K562 (cell line): ENCODE data around the gene COX18. TPM values are rescaled to one million over a fixed set of nuclear protein-coding genes. Genes with fewer than 3 reads are reported as not detected.

Experiments
- ATAC-seq: fragments of 200-7000 bp; cut with Tn5 transposase; 3 replicates; pipeline ENCODE4 v1.9.1; 2020; ENCODE audit warnings: moderate library complexity
- BruUV-seq: library from RNA; stranded (reverse); fragments of 400-500 nt; replicated peaks from 2 replicates; lab custom pipeline; 2021; lab: Mats Ljungman, UMichigan
- CTCF ChIA-PET: fragments of 300-600 bp; formaldehyde crosslinking; extraction: SDS; loops from one replicate; lab custom pipeline; 2021; ENCODE audit warnings: low intra/inter-chr PET ratio; lab: Yijun Ruan, JAX
- POLR2A ChIA-PET: fragments of 300-600, 350-650 bp; sonication (Branson Sonifier 250); formaldehyde crosslinking; extraction: SDS; loops from one replicate; lab custom pipeline; 2021; ENCODE audit warnings: antibody characterized with exemption, inconsistent platforms; lab: Yijun Ruan, JAX
- DNase-seq, 4 experiments: peaks; one replicate each; pipeline versions ENCODE4 v3.0.0 to v3.0.0-alpha.2; 2011 to 2018; ENCODE audit warnings: low spot score in 3 of 4, mixed read lengths in 3 of 4; ENCODE audit errors: extremely low read depth in 1 of 4
- FAIRE-seq: peaks from 2 replicates; lab custom pipeline; 2011; peaks lifted over from hg19 to GRCh38; lab: Jason Lieb, UNC
- H2AFZ ChIP-seq: 2 replicates; pipeline ENCODE4 v1.6.0; 2011; ENCODE audit warnings: low read depth, low read length, control low read depth, inconsistent platforms
- H3K27ac ChIP-seq: fragments of 200-600 bp; 3 replicates; pipeline ENCODE4 v1.8.0; 2011; ENCODE audit warnings: low read depth, mild to moderate bottlenecking, control low read depth, inconsistent platforms, low read length, moderate library complexity, mixed read lengths; ENCODE audit errors: extremely low read depth
- H3K27me3 ChIP-seq, 2 experiments: fragments of 300-600 bp in 1 of 2; 2 replicates in 1 of 2; 3 replicates in 1 of 2; pipeline versions ENCODE4 v1.6.0 to v1.8.0; 2011; ENCODE audit warnings: inconsistent platforms in 2 of 2, low read length in 2 of 2, mild to moderate bottlenecking in 1 of 2, mixed read lengths in 1 of 2, moderate library complexity in 1 of 2; ENCODE audit not compliant: control insufficient read depth in 2 of 2, insufficient read depth in 2 of 2
- H3K36me3 ChIP-seq: fragments of 300-600 bp; 3 replicates; pipeline ENCODE4 v1.8.0; 2011; ENCODE audit warnings: mild to moderate bottlenecking, low read length, inconsistent platforms; ENCODE audit not compliant: control insufficient read depth, insufficient read depth
- H3K4me1 ChIP-seq, 2 experiments: fragments of 200-600 bp in 1 of 2; replicated peaks in 1 of 2; 2 replicates in 1 of 2; 3 replicates in 1 of 2; pipeline versions ENCODE4 v1.5.1 to v1.8.0; 2011; ENCODE audit warnings: inconsistent platforms in 2 of 2, low read length in 2 of 2, mild to moderate bottlenecking in 1 of 2, mixed read lengths in 1 of 2, moderate library complexity in 1 of 2; ENCODE audit not compliant: control insufficient read depth in 2 of 2, insufficient read depth in 2 of 2
- H3K4me2 ChIP-seq: 2 replicates; pipeline ENCODE4 v1.6.1; 2011; ENCODE audit warnings: low read length, control low read depth, inconsistent platforms, mixed read lengths; ENCODE audit not compliant: insufficient read depth
- H3K4me3 ChIP-seq: fragments of 200-600 bp; sonication (generic), shearing (Covaris generic); 2 replicates; pipeline ENCODE4 v1.5.1; 2016; ENCODE audit warnings: control low read depth, inconsistent platforms
- H3K79me2 ChIP-seq: fragments of 200-600 bp; 3 replicates; pipeline ENCODE4 v1.8.0; 2011; ENCODE audit warnings: low read length, inconsistent platforms; ENCODE audit not compliant: control insufficient read depth, insufficient read depth
- H3K9ac ChIP-seq, 2 experiments: 2 replicates each; pipeline versions ENCODE4 v1.6.0 to v1.6.1; 2011; ENCODE audit warnings: low read depth in 2 of 2, low read length in 2 of 2, control low read depth in 1 of 2, inconsistent platforms in 1 of 2, mild to moderate bottlenecking in 1 of 2, mixed read lengths in 1 of 2; ENCODE audit not compliant: insufficient read depth in 1 of 2
- H3K9me1 ChIP-seq: one replicate; pipeline ENCODE4 v1.6.0; 2011; ENCODE audit warnings: inconsistent platforms, mild to moderate bottlenecking, low read length, moderate library complexity; ENCODE audit not compliant: control insufficient read depth, insufficient read depth
- H3K9me3 ChIP-seq: replicated peaks from 2 replicates; pipeline ENCODE4 v1.5.1; 2011; ENCODE audit warnings: low read depth, low read length, inconsistent platforms; ENCODE audit not compliant: control insufficient read depth, insufficient read depth
- H4K20me1 ChIP-seq: replicated peaks from 2 replicates; pipeline ENCODE4 v1.6.1; 2011; ENCODE audit warnings: low read length, inconsistent platforms, mixed read lengths; ENCODE audit not compliant: control insufficient read depth, insufficient read depth
- CBX8 ChIP-seq: fragments of 200-600 bp; sonication (generic); IDR thresholded peaks from 2 replicates; pipeline ENCODE4 v1.6.1; 2012; ENCODE audit warnings: borderline replicate concordance, mixed run types, low read depth, mild to moderate bottlenecking, moderate library complexity, mixed read lengths, low read length, control low read depth, inconsistent platforms; ENCODE audit not compliant: poor library complexity, severe bottlenecking; ENCODE audit errors: extremely low read depth
- CREBBP ChIP-seq: IDR thresholded peaks from one replicate; pipeline ENCODE4 v1.6.1; 2012; ENCODE audit warnings: low read depth, mild to moderate bottlenecking, control low read depth, inconsistent platforms, low read length
- CREM ChIP-seq: IDR thresholded peaks from 2 replicates; pipeline ENCODE4 v1.6.1; 2014; ENCODE audit warnings: antibody characterized with exemption, low read depth
- SP1 ChIP-seq: sonication (generic); formaldehyde crosslinking; IDR thresholded peaks from 2 replicates; pipeline ENCODE4 v1.8.1; 2022; ENCODE audit warnings: mild to moderate bottlenecking, missing genetic modification reagents
- TAF9B ChIP-seq: fragments of 450-650 bp; IDR thresholded peaks from 2 replicates; pipeline ENCODE4 v1.6.1; 2018; ENCODE audit warnings: mild to moderate bottlenecking; ENCODE audit not compliant: partially characterized antibody
- ZNF184 ChIP-seq: sonication (generic); formaldehyde crosslinking; IDR thresholded peaks from 2 replicates; pipeline ENCODE4 v1.5.0; 2020; ENCODE audit warnings: missing genetic modification reagents
- WGBS: fragments of 100-300 bp; shearing (Covaris generic); methylation state at CpG from one replicate; pipeline ENCODE4 v1.1.6; 2016; ENCODE audit warnings: low coverage, mixed read lengths; ENCODE audit not compliant: insufficient coverage; ENCODE audit errors: missing lambda C conversion rate; 5-methylcytosine and 5-hydroxymethylcytosine counted together
- in situ Hi-C: fragments of 300-500 bp; cut with MboI; formaldehyde crosslinking; loops from 4 replicates; pipeline ENCODE4 v1.15.0; 2018; ENCODE audit warnings: inconsistent platforms, mixed read lengths
- intact Hi-C: fragments of 100-400 bp; cut with micrococcal nuclease; formaldehyde crosslinking; loops from 2 replicates; pipeline ENCODE4 v1.14.2; 2022
- polyA plus RNA-seq, 8 experiments: library from polyadenylated mRNA; depleted of rRNA in 4 of 8; stranded (reverse) in 5 of 8; unstranded in 3 of 8; fragments of >200 nt; fragmentation: Nextera tagmentation in 2 of 8; fragmentation: Illumina TruSeq in 1 of 8; extraction: Ambion mirVana in 2 of 8; extraction: Trizol in 1 of 8; gene quantifications; 2 replicates each; pipeline versions ENCODE4 v1.2.1 to v1.2.3, GENCODE V29; 2011 to 2014; ENCODE audit warnings: inconsistent platforms in 1 of 8, missing spikeins in 1 of 8
- total RNA-seq, 7 experiments: library from RNA; depleted of rRNA in 6 of 7; stranded (reverse); fragments of >200 nt in 6 of 7; fragmentation: Illumina TruSeq in 2 of 7; extraction: Trizol in 2 of 7; gene quantifications; 2 replicates each; pipeline versions ENCODE4 v1.2.1 to v1.2.3, GENCODE V29; 2011 to 2021; ENCODE audit warnings: low replicate concordance in 1 of 7
- TF ChIP-seq, protein P1 (sequence below), 2 experiments: fragments of 450-650 bp in 1 of 2; sonication (generic) in 1 of 2; formaldehyde crosslinking; conservative IDR thresholded peaks; 2 replicates each; pipeline versions ENCODE4 v1.4.0 to v1.8.1; 2020 to 2022; ENCODE audit warnings: mild to moderate bottlenecking in 1 of 2, missing genetic modification reagents in 1 of 2

The COX18 gene
- total and polyA plus RNA-seq, 9 of the 15 experiments (the other 6 are each of a cell fraction or from before 2014, with no cell fraction given) = 7.0 to 21.3 (median 14.7) TPM

DNA sequence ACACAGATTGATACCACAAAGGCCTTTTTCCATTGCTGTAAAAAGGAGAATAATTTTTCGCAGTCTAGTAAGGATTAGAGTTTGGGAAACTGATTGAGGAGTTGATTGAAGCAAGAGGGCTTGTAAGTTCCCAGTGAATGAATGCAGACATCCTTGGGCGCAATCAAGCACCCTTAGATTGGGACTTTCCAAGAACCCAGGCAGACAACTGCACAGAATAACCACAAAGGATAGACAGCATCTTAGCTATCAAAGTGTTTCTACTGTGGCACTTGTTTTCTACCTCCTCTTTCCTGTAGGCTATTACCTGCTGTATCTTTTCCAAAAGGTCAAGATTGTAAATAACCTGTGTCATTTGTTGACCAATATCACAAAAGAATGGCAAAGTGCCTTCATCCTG lies 2.6 kb downstream of the COX18 start:
- intact Hi-C loops = no loop called here
- Histone ChIP-seq H4K20me1 (no peaks in the 10 kb centered on the region), H3K27me3 (no peaks in the 10 kb centered on the region), H3K4me1 (peaks cover 5 to 23% of the 10 kb centered on the region in 2 experiments; a peak in 4 of 5 replicates), H3K36me3 (peaks cover 34% of the 10 kb centered on the region; the same call in 2 of the 3 replicates), H3K4me3 (no peak overlapping the region), H3K9me1 (no peaks in the 10 kb centered on the region), H3K9me3 (no peaks in the 10 kb centered on the region), H3K27ac (no peak overlapping the region), H3K9ac (no peak overlapping the region), H3K79me2 (peaks cover 24% of the 10 kb centered on the region), H2AFZ (no peak overlapping the region), H3K4me2 (no peak overlapping the region)
- ATAC-seq (no peak), FAIRE-seq (no peak), DNase-seq (no peak)
- whole genome bisulfite sequencing = 82% methylated on average over 2 of the region's 2 CpGs
- BruUV-seq = no TSS peak
- TF ChIP-seq SP1 (CRISPR knock-in tag) (no peak), TAF9B (peak; percentile 20), CREBBP (no peak), CREM (no peak), ZNF184 (CRISPR knock-in tag) (no peak), CBX8 (no peak)
- TF ChIP-seq, protein P1, sequence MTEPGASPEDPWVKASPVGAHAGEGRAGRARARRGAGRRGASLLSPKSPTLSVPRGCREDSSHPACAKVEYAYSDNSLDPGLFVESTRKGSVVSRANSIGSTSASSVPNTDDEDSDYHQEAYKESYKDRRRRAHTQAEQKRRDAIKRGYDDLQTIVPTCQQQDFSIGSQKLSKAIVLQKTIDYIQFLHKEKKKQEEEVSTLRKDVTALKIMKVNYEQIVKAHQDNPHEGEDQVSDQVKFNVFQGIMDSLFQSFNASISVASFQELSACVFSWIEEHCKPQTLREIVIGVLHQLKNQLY (CRISPR knock-in tag; conservative IDR thresholded peaks at IDR 0.05) = no peak
- ChIA-PET CTCF (no interaction called here), POLR2A (interaction anchor here (0.6 kb wide), 1 partner anchor 294 kb away, joined by 3 read pairs; no protein-coding TSS in a partner anchor)
- in situ Hi-C loops = no loop called here
